T-helper 2 cell (primary cell): ENCODE data around the gene PPP1R13L.
"Not testable (repeated sequence)": the region's sequence is repeated elsewhere in the genome, so short reads cannot be mapped to it uniquely, and the experiment has no call there.

ENCODE experiments used
- DNase-seq, 5 experiments: peaks; one replicate each; pipeline versions ENCODE4 v3.0.0 to v3.0.0-alpha.2; 2012 to 2022

Gene PPP1R13L

DNA sequence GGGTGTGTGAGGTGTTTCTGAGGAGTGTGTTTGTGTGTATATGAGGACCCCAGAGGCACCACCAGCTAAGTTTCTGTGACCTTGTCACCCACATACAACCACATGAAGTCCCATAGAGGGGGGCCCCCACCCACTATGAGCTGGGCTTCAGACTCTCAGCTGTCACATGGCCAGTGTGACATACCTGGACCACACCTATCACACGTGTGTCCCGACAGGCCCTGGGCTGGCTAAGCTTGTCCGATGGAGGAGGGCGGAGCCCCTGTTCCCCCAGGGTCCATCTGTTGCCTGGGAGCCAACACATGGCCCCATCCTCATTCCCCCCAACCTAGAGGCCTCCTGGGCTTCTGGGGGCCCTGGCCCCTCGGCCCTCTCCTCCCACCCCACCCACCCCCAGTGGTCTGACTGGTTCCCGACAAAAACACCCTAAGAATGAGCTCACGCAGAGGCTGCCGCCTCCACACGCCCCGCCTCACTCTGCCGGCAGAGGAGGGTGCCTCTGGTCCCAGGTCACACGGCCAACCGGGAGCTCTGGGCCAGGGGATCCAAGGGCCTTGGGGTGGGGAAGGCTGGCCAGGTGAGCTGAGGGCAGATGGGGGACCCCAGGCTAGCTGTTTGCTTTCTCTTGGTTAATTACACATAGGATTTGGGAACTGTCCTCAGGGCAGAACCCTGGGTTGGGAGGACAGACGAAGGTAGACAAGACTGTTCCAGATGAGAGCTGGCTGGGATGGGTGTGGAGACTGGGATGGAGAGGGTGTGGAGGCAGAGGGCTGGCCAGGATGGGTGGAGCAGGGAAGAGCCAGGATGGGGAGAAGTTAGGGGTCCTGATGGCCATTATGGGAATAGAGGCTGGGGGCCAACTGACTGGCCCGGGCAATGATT lies 60.0 kb downstream of the PPP1R13L start:
- no peak for DNase-seq

DNA sequence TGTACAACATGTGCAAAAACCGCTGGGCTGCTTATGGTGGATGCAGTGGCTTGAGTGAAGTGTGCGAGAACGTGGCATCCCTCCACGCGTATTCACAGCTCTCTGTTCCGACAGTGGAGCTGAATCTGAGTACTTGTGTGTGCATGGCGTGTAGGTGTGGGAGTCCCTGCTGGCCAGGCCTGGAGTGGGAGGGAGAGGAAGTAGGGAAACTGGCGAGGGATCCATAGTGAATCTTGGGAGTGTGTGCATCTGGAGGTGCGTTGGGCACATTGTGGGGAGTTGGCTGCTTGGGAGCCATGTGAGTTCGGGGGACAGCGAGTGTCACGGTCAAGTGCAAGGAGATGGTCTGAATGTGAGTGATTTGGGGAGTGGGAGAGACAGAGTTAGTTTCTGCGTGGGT lies 62.0 kb downstream of the PPP1R13L start:
- no peak for DNase-seq

DNA sequence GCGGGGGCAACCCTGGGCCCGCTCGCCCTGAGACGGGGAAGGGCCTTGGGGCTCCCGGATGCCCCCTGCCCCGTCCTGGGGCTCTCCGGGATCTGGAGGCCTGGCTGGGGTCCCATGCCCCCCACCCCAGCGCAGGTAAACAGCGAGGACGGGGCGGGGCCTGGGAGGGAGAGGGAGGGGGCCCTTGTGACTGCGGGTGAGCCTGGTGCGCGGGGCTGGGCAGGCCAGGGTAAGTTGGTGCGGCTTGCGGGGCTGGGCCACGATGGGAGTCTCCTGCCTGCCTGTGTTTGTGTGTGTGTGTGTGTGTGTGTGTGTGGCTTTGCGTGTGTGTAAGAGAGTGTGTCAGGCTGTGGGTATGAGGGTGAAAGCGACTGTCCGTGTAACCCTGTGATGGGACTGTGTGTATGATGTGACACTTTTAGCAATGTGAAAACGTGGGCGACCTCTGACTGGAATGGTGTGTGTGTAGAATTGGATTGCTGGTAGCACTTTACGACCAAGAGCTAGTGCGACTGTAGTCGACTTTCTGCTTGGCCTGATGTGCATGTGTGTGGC lies 63.9 kb downstream of the PPP1R13L start:
- DNase-seq = peak in 1 of 5 experiments; percentile 31

DNA sequence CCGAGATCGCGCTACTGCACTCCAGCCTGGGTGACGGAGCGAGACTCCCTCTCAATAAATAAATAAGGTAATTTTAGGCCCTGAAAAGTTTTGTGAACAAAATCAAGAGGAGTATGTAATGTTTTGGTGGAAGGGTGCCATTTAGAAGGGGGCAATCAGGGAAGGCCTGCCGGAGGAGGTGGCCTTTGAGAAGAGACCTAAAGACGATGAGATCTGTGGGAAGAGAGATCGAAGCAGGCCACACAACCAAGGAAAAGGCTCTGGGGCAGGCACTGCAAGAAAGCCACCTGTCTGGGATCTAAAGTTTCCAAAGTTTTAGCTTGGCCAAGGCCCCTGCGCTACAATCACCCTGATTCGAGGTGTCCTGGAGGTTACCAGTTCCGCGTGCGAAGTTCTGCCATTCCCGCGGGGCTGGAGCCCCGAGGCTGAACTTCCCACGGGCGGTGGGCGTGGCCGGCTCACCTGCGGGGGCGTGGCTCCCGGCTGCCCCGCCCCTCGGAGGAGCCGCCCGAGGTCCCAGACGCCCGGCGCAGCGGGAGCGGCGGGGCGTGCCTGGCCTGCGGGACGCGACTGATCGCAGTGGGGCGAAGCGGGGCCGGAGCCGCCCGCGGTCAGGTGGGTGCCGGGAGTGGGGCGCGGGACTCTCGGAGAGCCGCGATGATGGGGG lies 64.5 kb downstream of the PPP1R13L start, which contains the start of gene KLC3:
TSS of gene KLC3 (plus strand) at position 519 of the 667 bp plus-strand sequence. CDS start 4,792 bp downstream, outside the sequence.
- peak; percentile 17 to 28 (median 27) for DNase-seq

DNA sequence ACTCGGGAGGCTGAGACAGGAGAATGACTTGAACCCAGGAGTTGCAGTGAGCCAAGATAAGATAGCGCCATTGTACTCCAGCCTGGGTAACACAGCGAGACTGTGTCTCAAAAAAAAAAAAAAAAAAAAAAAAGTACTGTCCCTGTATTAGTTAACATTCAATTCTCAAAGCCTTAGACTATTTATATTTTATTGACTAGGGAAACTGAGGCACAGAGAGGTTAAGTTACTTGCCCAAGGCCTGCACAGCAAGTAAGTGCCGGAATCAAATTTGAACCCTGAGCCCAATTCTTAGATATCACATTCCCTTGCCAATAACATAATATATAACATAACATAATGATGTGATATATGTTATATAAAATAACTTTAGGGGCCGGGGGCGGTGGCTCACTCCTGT lies 65.2 kb downstream of the PPP1R13L start:
- no peak for DNase-seq

DNA sequence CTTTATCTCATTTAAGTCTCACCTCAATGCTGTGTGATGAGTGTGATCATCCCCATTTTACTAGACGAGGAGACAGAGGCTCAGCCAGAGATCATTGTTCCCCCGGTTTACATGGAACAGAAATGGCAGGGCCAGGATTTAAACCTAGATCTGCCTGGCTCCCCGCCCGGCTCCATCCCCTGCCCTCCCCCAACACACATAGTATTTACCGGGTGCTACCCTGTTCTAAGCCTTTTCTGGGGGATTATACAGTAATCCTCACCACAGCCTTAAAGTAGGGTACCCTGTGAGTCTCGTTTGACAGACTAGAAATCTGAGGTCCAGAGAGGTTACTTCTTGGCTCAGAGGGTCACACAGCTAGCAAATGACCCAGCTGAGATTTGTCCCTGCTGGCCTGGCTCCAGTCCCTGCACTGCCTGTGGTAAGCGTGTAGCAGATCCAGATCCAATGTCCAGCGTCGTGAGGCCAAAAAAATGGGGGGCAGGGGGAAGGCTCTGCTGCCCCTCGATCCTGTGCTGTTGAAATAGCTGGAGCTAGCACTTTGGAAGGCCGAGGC lies 68.1 kb downstream of the PPP1R13L start:
- DNase-seq = no peak

DNA sequence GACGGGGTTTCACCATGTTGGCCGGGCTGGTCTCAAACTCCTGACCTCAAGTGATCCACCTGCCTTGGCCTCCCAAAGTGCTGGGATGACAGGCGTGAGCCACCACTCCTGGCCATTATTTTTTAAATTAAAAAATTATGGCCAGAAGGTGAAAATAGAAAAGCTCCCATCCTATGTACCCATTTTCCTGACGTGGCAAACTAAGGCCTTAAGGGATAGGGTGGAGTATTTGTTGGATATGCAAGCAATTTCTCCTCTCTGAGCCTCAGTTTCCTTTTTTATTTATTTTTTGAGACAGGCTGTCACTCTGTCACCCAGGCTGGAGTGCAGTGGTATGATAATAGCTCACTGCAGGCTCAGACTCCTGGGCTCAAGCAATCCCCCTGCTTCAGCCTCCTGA lies 70.0 kb downstream of the PPP1R13L start:
- DNase-seq = not testable (repeated sequence)

DNA sequence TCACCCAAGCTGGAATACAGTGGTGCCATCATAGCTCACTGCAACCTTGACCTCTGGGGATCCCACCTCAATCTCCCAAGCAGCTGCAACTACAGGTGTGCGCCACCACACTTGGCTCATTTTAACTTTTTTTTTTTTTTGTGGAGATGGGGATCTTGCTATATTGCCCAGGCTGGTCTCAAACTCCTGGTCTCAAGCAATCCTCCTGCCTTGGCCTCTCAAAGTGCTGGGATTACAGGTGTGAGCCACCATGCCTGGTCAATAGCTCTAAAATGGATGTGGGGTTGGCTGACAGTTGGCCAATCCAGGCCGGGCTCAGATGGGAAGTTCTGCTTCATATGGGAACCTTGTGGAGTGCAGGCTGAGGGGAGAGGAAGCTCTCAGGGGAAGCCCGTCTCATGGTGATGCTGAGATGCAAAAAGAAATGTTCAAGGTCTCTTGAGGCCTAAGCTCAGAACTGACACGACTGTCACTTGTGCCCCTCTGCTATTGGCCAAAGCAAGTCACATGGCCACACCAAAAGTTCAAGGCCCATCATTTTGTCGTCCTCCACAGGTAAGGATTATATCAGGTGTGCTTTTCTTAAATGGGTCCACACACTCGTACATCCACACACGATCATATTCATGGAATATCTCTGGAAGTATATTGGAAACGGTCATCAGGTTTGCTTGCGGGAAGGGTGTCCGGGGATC lies 71.1 kb downstream of the PPP1R13L start:
- DNase-seq = no peak

DNA sequence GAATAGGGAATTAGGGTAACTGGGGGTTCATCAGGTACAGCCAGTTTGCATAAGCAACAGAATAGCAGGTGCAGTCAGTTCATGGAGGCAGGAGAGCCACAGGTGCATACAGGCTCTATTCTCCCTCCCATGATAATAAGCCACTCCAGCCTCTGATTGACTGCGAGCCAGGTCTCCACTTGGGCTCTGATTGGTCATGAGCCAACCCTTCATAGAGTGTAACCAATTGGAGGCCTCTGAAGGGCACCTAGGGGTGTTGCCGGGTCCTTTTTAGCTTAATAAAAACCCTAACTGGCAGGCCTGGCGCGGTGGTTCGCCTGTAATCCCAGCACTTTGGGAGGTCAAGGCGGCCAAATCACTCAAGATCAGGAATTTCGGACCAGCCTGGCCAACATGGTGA lies 73.5 kb downstream of the PPP1R13L start:
- no peak for DNase-seq
